ENCODE data around the gene SALL3.

DNA sequence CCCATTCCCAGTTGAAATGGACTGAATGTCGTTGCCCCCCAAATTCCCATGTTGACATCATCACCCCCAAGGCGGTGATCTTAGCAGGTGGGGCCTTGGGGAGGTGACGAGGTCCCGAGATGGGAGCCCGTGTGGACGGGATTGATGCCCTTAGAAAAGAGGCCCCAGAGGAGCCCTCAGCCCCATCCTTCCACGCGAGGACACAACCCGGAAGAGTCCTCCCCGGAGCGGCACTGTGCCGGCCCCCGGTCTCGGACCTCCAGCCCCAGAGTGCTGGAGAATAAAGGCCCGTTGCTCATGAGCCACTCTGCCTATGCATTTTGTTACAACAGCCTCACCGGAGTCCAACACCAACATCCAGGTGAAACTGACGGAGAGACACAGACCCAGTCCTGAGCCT, 30.4 kb upstream of the SALL3 start:
- TF ChIP-seq GATA3 (IDR thresholded peaks at IDR 0.05; ENCODE audit: low read depth, low read length): no peak
- TF ChIP-seq GATA2 (IDR thresholded peaks at IDR 0.05; ENCODE audit: low read depth, low read length): no peak

All from SH-SY5Y (cell line).